ENCODE measurements around the gene NUP62. TPM values are rescaled to one million over a fixed set of nuclear protein-coding genes. Genes with fewer than 3 reads are reported as not detected.

NUP62 gene
- total and polyA plus RNA-seq, 10 donors, result 17.3 to 60.9 (median 46.1) TPM

GRCh38 chr19:49953416-49953815, 24.1 kb upstream of the NUP62 start:
- Histone ChIP-seq H3K36me3 (peaks cover 0 to 36% (median 4%) of the 10 kb centered on the region in 6 donors), H3K27me3 (replicated peaks in 1 of 7) (peaks cover 0 to 20% (median 0%) of the 10 kb centered on the region in 7 donors), H3K4me3 (peak overlapping the region in 2 of 8 donors; percentile 6 to 48), H3K27ac (peak overlapping the region in 7 of 8 donors; percentile 51 to 87 (median 76)), H3K9me3 (no peaks in the 10 kb centered on the region), H3K4me1 (peaks cover 32 to 89% (median 59%) of the 10 kb centered on the region in 6 donors)
- WGBS, 5 donors, result 18 to 42% (median 33%) methylated on average over 7 of the region's 7 CpGs
- DNase-seq, result no peak
- intact Hi-C loops (cut with DNase I; ENCODE audit: low total_unique reads), result no loop called here
- TF ChIP-seq POLR2A (IDR thresholded peaks at IDR 0.05) (no peak), POLR2AphosphoS5 (IDR thresholded peaks at IDR 0.05) (no peak), CTCF (IDR thresholded peaks at IDR 0.05 in 8 of 11, conservative IDR thresholded peaks at IDR 0.05 in 3 of 11) (no peak)

GRCh38 chr19:49952906-49953305, 23.6 kb upstream of the NUP62 start:
- peak; percentile 22 for DNase-seq
- Histone ChIP-seq H3K27ac (peak overlapping the region in 7 of 8 donors; percentile 51 to 87 (median 76)), H3K4me3 (peak overlapping the region in 2 of 8 donors; percentile 6 to 48), H3K27me3 (replicated peaks in 1 of 7) (peaks cover 0 to 20% (median 0%) of the 10 kb centered on the region in 7 donors), H3K4me1 (peaks cover 32 to 84% (median 57%) of the 10 kb centered on the region in 6 donors), H3K9me3 (no peaks in the 10 kb centered on the region), H3K36me3 (peaks cover 0 to 41% (median 4%) of the 10 kb centered on the region in 6 donors)
- 61 to 72% (median 67%) methylated on average over 13 of the region's 13 CpGs for WGBS, 5 donors
- TF ChIP-seq POLR2AphosphoS5 (IDR thresholded peaks at IDR 0.05) (no peak), POLR2A (IDR thresholded peaks at IDR 0.05) (no peak), CTCF (IDR thresholded peaks at IDR 0.05 in 8 of 11, conservative IDR thresholded peaks at IDR 0.05 in 3 of 11) (no peak)
- intact Hi-C loops (cut with DNase I; ENCODE audit: low total_unique reads), result no loop called here

- Histone ChIP-seq H3K9me3 (no peaks in the 10 kb centered on the region), H3K27ac (peak overlapping the region; percentile 22 to 87 (median 70)), H3K4me1 (peaks cover 32 to 80% (median 55%) of the 10 kb centered on the region in 6 donors), H3K4me3 (peak overlapping the region in 2 of 8 donors; percentile 18 to 48), H3K27me3 (replicated peaks in 1 of 7) (peaks cover 0 to 20% (median 0%) of the 10 kb centered on the region in 7 donors), H3K36me3 (peaks cover 0 to 45% (median 4%) of the 10 kb centered on the region in 6 donors)
- no peak for DNase-seq
- TF ChIP-seq POLR2A (IDR thresholded peaks at IDR 0.05), result no peak
- TF ChIP-seq CTCF (IDR thresholded peaks at IDR 0.05 in 8 of 11, conservative IDR thresholded peaks at IDR 0.05 in 3 of 11), result no peak
- no peak for TF ChIP-seq POLR2AphosphoS5 (IDR thresholded peaks at IDR 0.05)
- intact Hi-C loops (cut with DNase I; ENCODE audit: low total_unique reads), result no loop called here
Measured at GRCh38 chr19:49952479-49952836, 23.2 kb upstream of the NUP62 start.

- peak; percentile 23 for DNase-seq
- 56 to 82% (median 69%) methylated on average over 8 to 9 of the region's 9 CpGs for WGBS, 5 donors
Measured at GRCh38 chr19:49951806-49952478, 22.6 kb upstream of the NUP62 start.

More at GRCh38 chr19:49951806-49952478, 22.6 kb upstream of the NUP62 start:
- no peaks in the 10 kb centered on the region for H3K9me3 ChIP-seq
- intact Hi-C loops (cut with DNase I; ENCODE audit: low total_unique reads), result no loop called here
- TF ChIP-seq POLR2A (IDR thresholded peaks at IDR 0.05) (no peak), CTCF (IDR thresholded peaks at IDR 0.05 in 8 of 11, conservative IDR thresholded peaks at IDR 0.05 in 3 of 11) (no peak), POLR2AphosphoS5 (IDR thresholded peaks at IDR 0.05) (peak in 2 of 3 donors; percentile 27 to 32)
- peak overlapping the region; percentile 22 to 87 (median 70) for H3K27ac ChIP-seq
- H3K36me3 ChIP-seq, result peaks cover 0 to 50% (median 4%) of the 10 kb centered on the region in 6 donors
- peaks cover 0 to 24% (median 0%) of the 10 kb centered on the region in 7 donors for H3K27me3 ChIP-seq (replicated peaks in 1 of 7)
- H3K4me1 ChIP-seq, result peaks cover 28 to 75% (median 52%) of the 10 kb centered on the region in 6 donors
- peak overlapping the region in 1 of 8 donors; percentile 18 for H3K4me3 ChIP-seq

All from spleen (tissue), 11 donors.